Cortex of kidney (tissue), 1 donor: ENCODE data around the gene CPO.

Source experiments
- DNase-seq: peaks from one replicate; lab custom pipeline; 2025; lab: John Stamatoyannopoulos, UW

Gene CPO

GRCh38 chr2:207015901-207016300 is 76.6 kb downstream of the CPO start:
- DNase-seq: no peak
